ENCODE measurements around the gene UBALD2. TPM values are rescaled to one million over a fixed set of nuclear protein-coding genes. Genes with fewer than 3 reads are reported as not detected.
A peak's percentile ranks its signal among the peaks of the same experiment; 100 is the strongest.

The UBALD2 gene
- polyA plus RNA-seq, 1 of the 3 experiments (the other 2 are of a cell fraction) = 27.0 TPM

DNA sequence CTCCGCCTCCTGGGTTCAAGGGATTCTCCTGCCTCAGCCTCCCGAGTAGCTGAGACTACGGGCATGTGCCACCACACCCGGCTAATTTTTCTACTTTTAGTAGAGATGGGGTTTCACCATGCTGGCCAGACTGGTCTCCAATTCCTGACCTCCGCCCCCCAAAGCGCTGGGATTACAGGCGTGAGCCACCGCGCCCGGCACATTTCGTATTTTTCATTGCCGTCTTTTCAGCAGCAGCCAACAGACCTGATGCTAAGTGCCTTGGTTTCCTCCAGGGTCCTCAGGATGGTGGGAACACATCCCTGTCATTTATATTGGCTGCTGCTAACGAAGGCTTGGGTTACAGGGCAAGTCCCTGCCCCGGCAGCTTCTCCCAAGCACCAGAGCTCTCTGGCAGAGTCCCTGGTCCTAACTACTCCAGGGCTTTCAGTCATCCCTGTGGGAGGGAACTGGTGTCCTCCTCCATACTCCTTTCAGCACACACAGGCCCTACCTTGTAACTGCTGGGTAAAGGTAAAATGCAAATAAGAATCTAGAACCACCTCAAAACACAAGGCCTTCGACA, 23.4 kb upstream of the UBALD2 start:
- Histone ChIP-seq H3F3A (replicated peaks; ENCODE audit: insufficient read depth) (peaks cover 15% of the 10 kb centered on the region), H3K9me3 (no peaks in the 10 kb centered on the region), H4K20me1 (ENCODE audit: insufficient read depth) (no peaks in the 10 kb centered on the region), H3K36me3 (replicated peaks in 1 of 2; ENCODE audit: control insufficient read depth in 1 of 2, insufficient read depth in 2 of 2, low read length in 1 of 2) (no peaks in the 10 kb centered on the region), H3K79me2 (ENCODE audit: insufficient read depth) (no peaks in the 10 kb centered on the region), H2AFZ (ENCODE audit: low read depth) (no peak overlapping the region), H3K9ac (no peak overlapping the region), H3K27me3 (ENCODE audit: insufficient read depth) (no peaks in the 10 kb centered on the region), H3K4me1 (ENCODE audit: control insufficient read depth in 1 of 2, insufficient read depth in 2 of 2, low read depth in 1 of 2, low read length in 1 of 2) (peaks cover 0 to 15% of the 10 kb centered on the region in 2 experiments; a peak in 1 of 4 replicates), H3K27ac (ENCODE audit: low read depth in 2 of 2, low read length in 1 of 2) (no peak overlapping the region), H3K4me3 (ENCODE audit: low read depth in 2 of 2, low read length in 1 of 2) (no peak overlapping the region), H3K9me2 (no peaks in the 10 kb centered on the region), H3K4me2 (peak overlapping the region; percentile 96; the same call in 1 of the 2 replicates)
- DNase-seq = no peak
- POLR2A ChIA-PET = no interaction called here
- CTCF ChIA-PET = interaction anchor here (0.8 to 4.2 kb wide), 6 partner anchors 13 to 63 kb away, joined by 3 to 41 read pairs (median 3); partner anchors contain the start of gene UBALD2
- WGBS (ENCODE audit: low lambda C conversion rate) = 96% methylated on average over 15 of the region's 15 CpGs
- TF ChIP-seq SIN3A (IDR thresholded peaks at IDR 0.05; ENCODE audit: borderline replicate concordance, low read depth, low read length) = no peak
- TF ChIP-seq RCOR1 (IDR thresholded peaks at IDR 0.05; ENCODE audit: low read length) = no peak
- TF ChIP-seq, protein P1, sequence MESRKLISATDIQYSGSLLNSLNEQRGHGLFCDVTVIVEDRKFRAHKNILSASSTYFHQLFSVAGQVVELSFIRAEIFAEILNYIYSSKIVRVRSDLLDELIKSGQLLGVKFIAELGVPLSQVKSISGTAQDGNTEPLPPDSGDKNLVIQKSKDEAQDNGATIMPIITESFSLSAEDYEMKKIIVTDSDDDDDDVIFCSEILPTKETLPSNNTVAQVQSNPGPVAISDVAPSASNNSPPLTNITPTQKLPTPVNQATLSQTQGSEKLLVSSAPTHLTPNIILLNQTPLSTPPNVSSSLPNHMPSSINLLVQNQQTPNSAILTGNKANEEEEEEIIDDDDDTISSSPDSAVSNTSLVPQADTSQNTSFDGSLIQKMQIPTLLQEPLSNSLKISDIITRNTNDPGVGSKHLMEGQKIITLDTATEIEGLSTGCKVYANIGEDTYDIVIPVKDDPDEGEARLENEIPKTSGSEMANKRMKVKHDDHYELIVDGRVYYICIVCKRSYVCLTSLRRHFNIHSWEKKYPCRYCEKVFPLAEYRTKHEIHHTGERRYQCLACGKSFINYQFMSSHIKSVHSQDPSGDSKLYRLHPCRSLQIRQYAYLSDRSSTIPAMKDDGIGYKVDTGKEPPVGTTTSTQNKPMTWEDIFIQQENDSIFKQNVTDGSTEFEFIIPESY (IDR thresholded peaks at IDR 0.05; ENCODE audit: borderline replicate concordance, low read depth) = no peak
- no peak for TF ChIP-seq TEAD4 (IDR thresholded peaks at IDR 0.05; ENCODE audit: borderline replicate concordance, insufficient read depth)
- no peak for TF ChIP-seq TAF1 (IDR thresholded peaks at IDR 0.05; ENCODE audit: borderline replicate concordance, low read depth, low read length)
- no peak for TF ChIP-seq CHD2 (IDR thresholded peaks at IDR 0.05; ENCODE audit: low read length, partially characterized antibody)

DNA sequence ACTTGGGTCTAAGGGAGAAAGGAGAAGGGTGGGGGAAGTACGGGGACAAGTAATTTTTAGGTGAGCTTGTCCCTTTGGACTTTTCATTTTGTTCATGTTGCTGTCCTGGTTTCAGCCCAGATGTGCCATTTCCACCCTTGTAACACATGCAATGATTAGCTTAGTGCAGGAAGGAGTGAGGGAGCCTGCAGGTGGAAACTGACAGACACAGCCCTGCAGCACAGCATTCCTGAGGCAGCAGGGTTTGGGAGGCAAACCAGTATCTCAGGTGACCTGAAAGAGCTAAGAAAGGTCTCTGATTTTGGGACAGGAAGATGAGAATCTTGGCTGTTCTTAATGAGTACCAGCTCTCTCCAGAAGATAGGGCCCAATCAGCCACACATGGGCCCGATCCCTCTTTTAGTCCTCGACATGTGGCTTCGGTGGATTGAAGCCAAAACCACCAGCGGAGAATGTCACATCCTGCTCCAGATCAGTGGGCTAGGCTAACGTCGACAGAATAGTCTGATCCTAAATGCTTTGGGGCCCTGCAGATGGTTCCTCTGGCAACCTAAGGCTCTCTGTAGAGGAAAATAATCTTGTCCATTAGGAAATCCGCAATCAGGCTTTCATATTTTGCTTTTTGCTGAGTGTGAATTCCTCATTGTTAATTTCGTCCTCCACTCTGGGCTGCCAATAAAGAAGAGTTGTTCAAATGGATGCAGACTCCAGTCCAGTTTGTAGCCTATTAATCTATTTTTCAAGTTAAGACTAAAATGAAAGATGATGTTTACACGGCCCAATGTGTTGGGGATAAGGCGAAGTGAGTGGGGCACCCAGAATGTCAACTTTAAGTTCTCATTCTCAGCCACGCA, 21.1 kb upstream of the UBALD2 start:
- no peaks in the 10 kb centered on the region for H4K20me1 ChIP-seq (ENCODE audit: insufficient read depth)
- DNase-seq = no peak
- no peaks in the 10 kb centered on the region for H3K9me3 ChIP-seq
- H3K4me3 ChIP-seq (ENCODE audit: low read depth in 2 of 2, low read length in 1 of 2) = no peak overlapping the region
- CTCF ChIA-PET = interaction anchor here (0.5 to 8.4 kb wide), 6 partner anchors 14 to 126 kb away, joined by 3 to 55 read pairs (median 4); no protein-coding TSS in a partner anchor
- no peak overlapping the region for H3K9ac ChIP-seq
- H3K4me1 ChIP-seq (ENCODE audit: control insufficient read depth in 1 of 2, insufficient read depth in 2 of 2, low read depth in 1 of 2, low read length in 1 of 2) = peaks cover 0 to 11% of the 10 kb centered on the region in 2 experiments; a peak in 1 of 4 replicates
- POLR2A ChIA-PET = no interaction called here
- no peaks in the 10 kb centered on the region for H3K9me2 ChIP-seq
- no peaks in the 10 kb centered on the region for H3K79me2 ChIP-seq (ENCODE audit: insufficient read depth)
- H3K27me3 ChIP-seq (ENCODE audit: insufficient read depth) = no peaks in the 10 kb centered on the region
- no peaks in the 10 kb centered on the region for H3K36me3 ChIP-seq (replicated peaks in 1 of 2; ENCODE audit: control insufficient read depth in 1 of 2, insufficient read depth in 2 of 2, low read length in 1 of 2)
- H2AFZ ChIP-seq (ENCODE audit: low read depth) = no peak overlapping the region
- H3K27ac ChIP-seq (ENCODE audit: low read depth in 2 of 2, low read length in 1 of 2) = no peak overlapping the region
- TF ChIP-seq, protein P2, sequence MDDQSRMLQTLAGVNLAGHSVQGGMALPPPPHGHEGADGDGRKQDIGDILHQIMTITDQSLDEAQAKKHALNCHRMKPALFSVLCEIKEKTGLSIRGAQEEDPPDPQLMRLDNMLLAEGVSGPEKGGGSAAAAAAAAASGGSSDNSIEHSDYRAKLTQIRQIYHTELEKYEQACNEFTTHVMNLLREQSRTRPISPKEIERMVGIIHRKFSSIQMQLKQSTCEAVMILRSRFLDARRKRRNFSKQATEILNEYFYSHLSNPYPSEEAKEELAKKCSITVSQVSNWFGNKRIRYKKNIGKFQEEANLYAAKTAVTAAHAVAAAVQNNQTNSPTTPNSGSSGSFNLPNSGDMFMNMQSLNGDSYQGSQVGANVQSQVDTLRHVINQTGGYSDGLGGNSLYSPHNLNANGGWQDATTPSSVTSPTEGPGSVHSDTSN (IDR thresholded peaks at IDR 0.05) = no peak
- TF ChIP-seq NRF1 (IDR thresholded peaks at IDR 0.05; ENCODE audit: low read depth, low read length) = no peak
- TF ChIP-seq SIN3A (IDR thresholded peaks at IDR 0.05; ENCODE audit: borderline replicate concordance, low read depth, low read length) = no peak
- no peak for TF ChIP-seq TEAD4 (IDR thresholded peaks at IDR 0.05; ENCODE audit: borderline replicate concordance, insufficient read depth)
- TF ChIP-seq FOXM1 (IDR thresholded peaks at IDR 0.05; ENCODE audit: low read depth) = no peak
- TF ChIP-seq, protein P3, sequence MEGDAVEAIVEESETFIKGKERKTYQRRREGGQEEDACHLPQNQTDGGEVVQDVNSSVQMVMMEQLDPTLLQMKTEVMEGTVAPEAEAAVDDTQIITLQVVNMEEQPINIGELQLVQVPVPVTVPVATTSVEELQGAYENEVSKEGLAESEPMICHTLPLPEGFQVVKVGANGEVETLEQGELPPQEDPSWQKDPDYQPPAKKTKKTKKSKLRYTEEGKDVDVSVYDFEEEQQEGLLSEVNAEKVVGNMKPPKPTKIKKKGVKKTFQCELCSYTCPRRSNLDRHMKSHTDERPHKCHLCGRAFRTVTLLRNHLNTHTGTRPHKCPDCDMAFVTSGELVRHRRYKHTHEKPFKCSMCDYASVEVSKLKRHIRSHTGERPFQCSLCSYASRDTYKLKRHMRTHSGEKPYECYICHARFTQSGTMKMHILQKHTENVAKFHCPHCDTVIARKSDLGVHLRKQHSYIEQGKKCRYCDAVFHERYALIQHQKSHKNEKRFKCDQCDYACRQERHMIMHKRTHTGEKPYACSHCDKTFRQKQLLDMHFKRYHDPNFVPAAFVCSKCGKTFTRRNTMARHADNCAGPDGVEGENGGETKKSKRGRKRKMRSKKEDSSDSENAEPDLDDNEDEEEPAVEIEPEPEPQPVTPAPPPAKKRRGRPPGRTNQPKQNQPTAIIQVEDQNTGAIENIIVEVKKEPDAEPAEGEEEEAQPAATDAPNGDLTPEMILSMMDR (IDR thresholded peaks at IDR 0.05) = no peak
- TF ChIP-seq YY1 (IDR thresholded peaks at IDR 0.05; ENCODE audit: low read depth) = no peak
- TF ChIP-seq RCOR1 (IDR thresholded peaks at IDR 0.05; ENCODE audit: low read length) = no peak
- TF ChIP-seq RXRA (IDR thresholded peaks at IDR 0.05; ENCODE audit: borderline replicate concordance, low read depth) = no peak
- no peak for TF ChIP-seq POLR2AphosphoS5 (IDR thresholded peaks at IDR 0.05; ENCODE audit: low read depth, low read length)
- no peak for TF ChIP-seq MEF2A (IDR thresholded peaks at IDR 0.05; ENCODE audit: borderline replicate concordance, low read depth)
- no peak for TF ChIP-seq RFX5 (IDR thresholded peaks at IDR 0.05; ENCODE audit: low read length)
- no peak for TF ChIP-seq MXI1 (IDR thresholded peaks at IDR 0.05; ENCODE audit: low read depth, low read length)
- no peak for TF ChIP-seq EZH2phosphoT487 (IDR thresholded peaks at IDR 0.05; ENCODE audit: borderline replicate concordance, low read depth)
- no peak for TF ChIP-seq GATA2 (CRISPR knock-in tag; IDR thresholded peaks at IDR 0.05)
- TF ChIP-seq TAF1 (IDR thresholded peaks at IDR 0.05; ENCODE audit: borderline replicate concordance, low read depth, low read length) = no peak
- 77% methylated on average over 12 of the region's 12 CpGs for WGBS (ENCODE audit: low lambda C conversion rate)
- H3K4me2 ChIP-seq = no peak overlapping the region
- H3F3A ChIP-seq (replicated peaks; ENCODE audit: insufficient read depth) = peaks cover 6% of the 10 kb centered on the region
